ENCODE results near the gene ARRDC2. TPM values are rescaled to one million over a fixed set of nuclear protein-coding genes. Genes with fewer than 3 reads are reported as not detected.
A peak's percentile ranks its signal among the peaks of the same experiment; 100 is the strongest.

ARRDC2 gene
- 10 to 100 TPM; 32.0 to 98.0 TPM for total RNA-seq

GRCh38 chr19:18007917-18008673 is at the start of gene ARRDC2:
ARRDC2 (plus strand) TSS chr19:18008170; CDS start chr19:18008311, 141 bp downstream.
- H3K36me3 Mint-ChIP-seq (ENCODE audit: low read depth), result peaks cover 79% of the 10 kb centered on the region
- H3K27ac Mint-ChIP-seq, result peak within 1 kb of the TSS; percentile 89
- H3K27me3 Mint-ChIP-seq, result no peaks in the 10 kb centered on the region
- peaks cover 11% of the 10 kb centered on the region for H3K4me1 Mint-ChIP-seq
- peak; percentile 78 for ATAC-seq (replicated peaks)
- H3K4me3 Mint-ChIP-seq, result peak within 1 kb of the TSS; percentile 83
- H3K9me3 Mint-ChIP-seq, result no peaks in the 10 kb centered on the region

GRCh38 chr19:17963936-17964691 is 43.9 kb upstream of the ARRDC2 start:
- no peaks in the 10 kb centered on the region for H3K9me3 Mint-ChIP-seq
- no peak overlapping the region for H3K27ac Mint-ChIP-seq
- H3K4me1 Mint-ChIP-seq, result no peaks in the 10 kb centered on the region
- no peak overlapping the region for H3K4me3 Mint-ChIP-seq
- H3K36me3 Mint-ChIP-seq (ENCODE audit: low read depth), result no peaks in the 10 kb centered on the region
- ATAC-seq (replicated peaks), result no peak
- H3K27me3 Mint-ChIP-seq, result peaks cover 33% of the 10 kb centered on the region

GRCh38 chr19:17965370-17966128 is 42.4 kb upstream of the ARRDC2 start:
- Mint-ChIP-seq H3K27me3 (peaks cover 33% of the 10 kb centered on the region), H3K4me3 (no peak overlapping the region), H3K4me1 (no peaks in the 10 kb centered on the region), H3K9me3 (no peaks in the 10 kb centered on the region), H3K36me3 (ENCODE audit: low read depth) (no peaks in the 10 kb centered on the region), H3K27ac (no peak overlapping the region)
- ATAC-seq (replicated peaks), result no peak

GRCh38 chr19:17966129-17966483 is 41.9 kb upstream of the ARRDC2 start:
- Mint-ChIP-seq H3K36me3 (ENCODE audit: low read depth) (no peaks in the 10 kb centered on the region), H3K27me3 (peaks cover 33% of the 10 kb centered on the region), H3K4me3 (no peak overlapping the region), H3K27ac (no peak overlapping the region), H3K4me1 (no peaks in the 10 kb centered on the region), H3K9me3 (no peaks in the 10 kb centered on the region)
- no peak for ATAC-seq (replicated peaks)

- H3K27ac Mint-ChIP-seq, result no peak within 1 kb of the TSS
- H3K27me3 Mint-ChIP-seq, result peaks cover 33% of the 10 kb centered on the region
- no peaks in the 10 kb centered on the region for H3K4me1 Mint-ChIP-seq
- ATAC-seq (replicated peaks), result no peak
- no peak within 1 kb of the TSS for H3K4me3 Mint-ChIP-seq
- no peaks in the 10 kb centered on the region for H3K36me3 Mint-ChIP-seq (ENCODE audit: low read depth)
- H3K9me3 Mint-ChIP-seq, result no peaks in the 10 kb centered on the region
These were observed 41.3 kb upstream of the ARRDC2 start, which contains the start of gene KCNN1 for GRCh38 chr19:17966550-17967256. KCNN1 (plus strand) TSS chr19:17967107; CDS start chr19:17973889, 6,782 bp downstream.

GRCh38 chr19:17967257-17968051 is 40.5 kb upstream of the ARRDC2 start:
- Mint-ChIP-seq H3K27me3 (peaks cover 33% of the 10 kb centered on the region), H3K4me1 (no peaks in the 10 kb centered on the region), H3K27ac (no peak overlapping the region), H3K9me3 (no peaks in the 10 kb centered on the region), H3K36me3 (ENCODE audit: low read depth) (no peaks in the 10 kb centered on the region), H3K4me3 (no peak overlapping the region)
- ATAC-seq (replicated peaks), result no peak

- no peak overlapping the region for H3K27ac Mint-ChIP-seq
- H3K4me1 Mint-ChIP-seq, result no peaks in the 10 kb centered on the region
- no peak overlapping the region for H3K4me3 Mint-ChIP-seq
- peaks cover 33% of the 10 kb centered on the region for H3K27me3 Mint-ChIP-seq
- no peaks in the 10 kb centered on the region for H3K36me3 Mint-ChIP-seq (ENCODE audit: low read depth)
- no peak for ATAC-seq (replicated peaks)
- no peaks in the 10 kb centered on the region for H3K9me3 Mint-ChIP-seq
These were observed 39.6 kb upstream of the ARRDC2 start for GRCh38 chr19:17968362-17968761.

- Mint-ChIP-seq H3K4me1 (no peaks in the 10 kb centered on the region), H3K36me3 (ENCODE audit: low read depth) (no peaks in the 10 kb centered on the region), H3K4me3 (no peak overlapping the region), H3K27ac (no peak overlapping the region), H3K9me3 (no peaks in the 10 kb centered on the region), H3K27me3 (peaks cover 27% of the 10 kb centered on the region)
- no peak for ATAC-seq (replicated peaks)
These were observed 38.7 kb upstream of the ARRDC2 start for GRCh38 chr19:17969096-17969792.

- H3K27me3 Mint-ChIP-seq, result peaks cover 4% of the 10 kb centered on the region
- no peak overlapping the region for H3K27ac Mint-ChIP-seq
- H3K36me3 Mint-ChIP-seq (ENCODE audit: low read depth), result no peaks in the 10 kb centered on the region
- no peak overlapping the region for H3K4me3 Mint-ChIP-seq
- H3K9me3 Mint-ChIP-seq, result no peaks in the 10 kb centered on the region
- ATAC-seq (replicated peaks), result no peak
- H3K4me1 Mint-ChIP-seq, result no peaks in the 10 kb centered on the region
These were observed 35.7 kb upstream of the ARRDC2 start for GRCh38 chr19:17972230-17972629.

GRCh38 chr19:17973759-17974158 is 34.2 kb upstream of the ARRDC2 start:
- no peaks in the 10 kb centered on the region for H3K9me3 Mint-ChIP-seq
- H3K36me3 Mint-ChIP-seq (ENCODE audit: low read depth), result no peaks in the 10 kb centered on the region
- no peaks in the 10 kb centered on the region for H3K4me1 Mint-ChIP-seq
- no peaks in the 10 kb centered on the region for H3K27me3 Mint-ChIP-seq
- no peak overlapping the region for H3K4me3 Mint-ChIP-seq
- H3K27ac Mint-ChIP-seq, result no peak overlapping the region
- ATAC-seq (replicated peaks), result no peak

GRCh38 chr19:17974551-17974950 is 33.4 kb upstream of the ARRDC2 start:
- H3K4me1 Mint-ChIP-seq, result no peaks in the 10 kb centered on the region
- no peak overlapping the region for H3K4me3 Mint-ChIP-seq
- H3K36me3 Mint-ChIP-seq (ENCODE audit: low read depth), result no peaks in the 10 kb centered on the region
- ATAC-seq (replicated peaks), result no peak
- no peaks in the 10 kb centered on the region for H3K27me3 Mint-ChIP-seq
- no peak overlapping the region for H3K27ac Mint-ChIP-seq
- no peaks in the 10 kb centered on the region for H3K9me3 Mint-ChIP-seq

GRCh38 chr19:17975032-17975431 is 32.9 kb upstream of the ARRDC2 start:
- ATAC-seq (replicated peaks), result no peak
- Mint-ChIP-seq H3K4me1 (no peaks in the 10 kb centered on the region), H3K27me3 (no peaks in the 10 kb centered on the region), H3K4me3 (no peak overlapping the region), H3K36me3 (ENCODE audit: low read depth) (no peaks in the 10 kb centered on the region), H3K27ac (no peak overlapping the region), H3K9me3 (no peaks in the 10 kb centered on the region)

- no peaks in the 10 kb centered on the region for H3K36me3 Mint-ChIP-seq (ENCODE audit: low read depth)
- H3K27ac Mint-ChIP-seq, result no peak overlapping the region
- H3K27me3 Mint-ChIP-seq, result peaks cover 5% of the 10 kb centered on the region
- ATAC-seq (replicated peaks), result no peak
- H3K4me1 Mint-ChIP-seq, result no peaks in the 10 kb centered on the region
- H3K4me3 Mint-ChIP-seq, result no peak overlapping the region
- H3K9me3 Mint-ChIP-seq, result no peaks in the 10 kb centered on the region
These were observed 30.9 kb upstream of the ARRDC2 start for GRCh38 chr19:17977021-17977420.
